Prostate gland (tissue), 2 donors: ENCODE data around the gene MITF. TPM values are rescaled to one million over a fixed set of nuclear protein-coding genes. Genes with fewer than 3 reads are reported as not detected.
A peak's percentile ranks its signal among the peaks of the same experiment; 100 is the strongest.

Experiments used
- DNase-seq: peaks from one replicate; pipeline ENCODE4 v3.0.0-alpha.2; 2019; ENCODE audit warnings: low spot score
- H3K27ac ChIP-seq, 2 donors: fragments of 200-600 bp; sonication (generic); 2 replicates each; pipeline ENCODE4 v1.5.1; 2017 to 2019
- H3K27me3 ChIP-seq: fragments of 200-600 bp; sonication (generic); replicated peaks from 2 replicates; pipeline ENCODE4 v1.5.1; 2019; ENCODE audit not compliant: insufficient read depth
- H3K36me3 ChIP-seq, 2 donors: fragments of 200-600 bp; sonication (generic); 1 replicate in 1 of 2; 2 replicates in 1 of 2; pipeline versions ENCODE4 v1.5.1 to v1.8.1; 2017 to 2019
- H3K4me1 ChIP-seq: fragments of 200-600 bp; sonication (generic); replicated peaks from 2 replicates; pipeline ENCODE4 v1.5.1; 2019
- H3K4me3 ChIP-seq, 2 donors: fragments of 200-600 bp; sonication (generic); 2 replicates each; pipeline ENCODE4 v1.5.1; 2017 to 2019
- H3K9me3 ChIP-seq: fragments of 200-600 bp; sonication (generic); 2 replicates; pipeline ENCODE4 v1.5.1; 2017
- POLR2A ChIP-seq: fragments of 450-650 bp; IDR thresholded peaks from one replicate; pipeline ENCODE4 v1.6.1; 2016; ENCODE audit warnings: antibody characterized with exemption, mild to moderate bottlenecking
- POLR2AphosphoS5 ChIP-seq: sonication (generic); formaldehyde crosslinking; IDR thresholded peaks from one replicate; pipeline ENCODE4 v1.6.1; 2017; ENCODE audit warnings: antibody characterized with exemption
- WGBS: methylation state at CpG from one replicate; pipeline ENCODE4 v1.1.5; 2018; 5-methylcytosine and 5-hydroxymethylcytosine counted together
- intact Hi-C: fragments of 100-400 bp; cut with DNase I; formaldehyde crosslinking; loops from one replicate; pipeline ENCODE4 v1.14.2; 2022
- total RNA-seq, 2 donors: library from RNA; depleted of rRNA; stranded (reverse); fragments of >200 nt; gene quantifications; one replicate each; pipeline ENCODE4 v1.1.0, GENCODE V29; 2016
- TF ChIP-seq, protein P1 (sequence below), 4 experiments: fragments of 200-600 bp in 2 of 4; fragments of 450-650 bp in 2 of 4; sonication (generic) in 2 of 4; IDR thresholded peaks; 1 replicate in 3 of 4; 2 replicates in 1 of 4; pipeline ENCODE4 v1.5.1; 2016 to 2019; ENCODE audit warnings: antibody characterized with exemption in 4 of 4, mild to moderate bottlenecking in 2 of 4, moderate library complexity in 2 of 4

MITF gene, protein sequence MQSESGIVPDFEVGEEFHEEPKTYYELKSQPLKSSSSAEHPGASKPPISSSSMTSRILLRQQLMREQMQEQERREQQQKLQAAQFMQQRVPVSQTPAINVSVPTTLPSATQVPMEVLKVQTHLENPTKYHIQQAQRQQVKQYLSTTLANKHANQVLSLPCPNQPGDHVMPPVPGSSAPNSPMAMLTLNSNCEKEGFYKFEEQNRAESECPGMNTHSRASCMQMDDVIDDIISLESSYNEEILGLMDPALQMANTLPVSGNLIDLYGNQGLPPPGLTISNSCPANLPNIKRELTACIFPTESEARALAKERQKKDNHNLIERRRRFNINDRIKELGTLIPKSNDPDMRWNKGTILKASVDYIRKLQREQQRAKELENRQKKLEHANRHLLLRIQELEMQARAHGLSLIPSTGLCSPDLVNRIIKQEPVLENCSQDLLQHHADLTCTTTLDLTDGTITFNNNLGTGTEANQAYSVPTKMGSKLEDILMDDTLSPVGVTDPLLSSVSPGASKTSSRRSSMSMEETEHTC
- total RNA-seq, result 10 to 100 TPM in 1 of 2 donors, 1 to 10 TPM in 1; 7.7 to 17.6 TPM

- under 1% methylated on average over 58 of the region's 81 CpGs for WGBS
- TF ChIP-seq POLR2A (peak; percentile 64), POLR2AphosphoS5 (peak; percentile 63)
- TF ChIP-seq, protein P1, sequence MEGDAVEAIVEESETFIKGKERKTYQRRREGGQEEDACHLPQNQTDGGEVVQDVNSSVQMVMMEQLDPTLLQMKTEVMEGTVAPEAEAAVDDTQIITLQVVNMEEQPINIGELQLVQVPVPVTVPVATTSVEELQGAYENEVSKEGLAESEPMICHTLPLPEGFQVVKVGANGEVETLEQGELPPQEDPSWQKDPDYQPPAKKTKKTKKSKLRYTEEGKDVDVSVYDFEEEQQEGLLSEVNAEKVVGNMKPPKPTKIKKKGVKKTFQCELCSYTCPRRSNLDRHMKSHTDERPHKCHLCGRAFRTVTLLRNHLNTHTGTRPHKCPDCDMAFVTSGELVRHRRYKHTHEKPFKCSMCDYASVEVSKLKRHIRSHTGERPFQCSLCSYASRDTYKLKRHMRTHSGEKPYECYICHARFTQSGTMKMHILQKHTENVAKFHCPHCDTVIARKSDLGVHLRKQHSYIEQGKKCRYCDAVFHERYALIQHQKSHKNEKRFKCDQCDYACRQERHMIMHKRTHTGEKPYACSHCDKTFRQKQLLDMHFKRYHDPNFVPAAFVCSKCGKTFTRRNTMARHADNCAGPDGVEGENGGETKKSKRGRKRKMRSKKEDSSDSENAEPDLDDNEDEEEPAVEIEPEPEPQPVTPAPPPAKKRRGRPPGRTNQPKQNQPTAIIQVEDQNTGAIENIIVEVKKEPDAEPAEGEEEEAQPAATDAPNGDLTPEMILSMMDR (IDR thresholded peaks at IDR 0.05), result no peak
- Histone ChIP-seq H3K4me3 (peak within 1 kb of the TSS; percentile 78 to 81), H3K27me3 (no peaks in the 10 kb centered on the region), H3K36me3 (no peaks in the 10 kb centered on the region), H3K27ac (peak within 1 kb of the TSS; percentile 78 to 81), H3K9me3 (no peaks in the 10 kb centered on the region), H3K4me1 (no peaks in the 10 kb centered on the region)
- intact Hi-C loops, result loop anchor here (5.0 kb wide), 2 partner anchors 43 to 47 kb away; no protein-coding TSS in a partner anchor
- peak; percentile 92 for DNase-seq
These were observed at the start of gene MITF for GRCh38 chr3:69739204-69740102. MITF (plus strand) TSS chr3:69739464; CDS start chr3:69739598, 134 bp downstream.

GRCh38 chr3:69691860-69692259 lies 47.4 kb upstream of the MITF start:
- no peak for DNase-seq
- Histone ChIP-seq H3K36me3 (no peaks in the 10 kb centered on the region), H3K27ac (no peak overlapping the region), H3K9me3 (no peaks in the 10 kb centered on the region), H3K27me3 (no peaks in the 10 kb centered on the region), H3K4me3 (no peak overlapping the region), H3K4me1 (no peaks in the 10 kb centered on the region)
- intact Hi-C loops, result loop anchor here (2.0 to 5.0 kb wide), 4 partner anchors 45 to 255 kb away; partner anchors contain the start of gene MITF
- TF ChIP-seq, protein P1 (IDR thresholded peaks at IDR 0.05), result no peak
- no peak for TF ChIP-seq POLR2AphosphoS5
- no peak for TF ChIP-seq POLR2A
- WGBS, result 87% methylated on average over 4 of the region's 4 CpGs

GRCh38 chr3:69692761-69693160 lies 46.5 kb upstream of the MITF start:
- WGBS, result 91% methylated on average over 2 of the region's 2 CpGs
- TF ChIP-seq POLR2AphosphoS5 (no peak), POLR2A (no peak)
- TF ChIP-seq, protein P1 (IDR thresholded peaks at IDR 0.05), result no peak

DNA sequence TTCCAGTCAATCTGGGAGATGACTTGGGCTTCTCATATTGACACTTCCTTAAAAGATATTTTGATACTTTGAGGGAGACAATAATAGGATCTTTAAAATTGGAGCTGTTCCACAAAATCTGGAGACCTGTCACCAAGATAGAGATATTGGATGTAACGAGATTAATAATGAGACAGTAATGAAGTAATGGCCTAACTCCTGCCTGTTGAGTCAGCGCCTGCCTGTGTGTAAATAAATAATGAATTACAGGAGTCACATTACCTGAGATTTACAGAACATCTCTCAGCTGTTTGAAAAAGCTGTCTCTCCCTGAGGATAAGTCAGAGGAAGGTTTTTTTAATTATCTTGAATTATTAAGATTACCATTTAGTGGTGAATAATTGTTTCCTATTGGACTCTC lies 43.8 kb upstream of the MITF start:
- DNase-seq, result no peak
- no peaks in the 10 kb centered on the region for H3K9me3 ChIP-seq
- no peaks in the 10 kb centered on the region for H3K36me3 ChIP-seq
- intact Hi-C loops, result no loop called here
- H3K4me1 ChIP-seq, result no peaks in the 10 kb centered on the region
- H3K27me3 ChIP-seq, result no peaks in the 10 kb centered on the region
- H3K4me3 ChIP-seq, result no peak overlapping the region
- 53% methylated on average over 2 of the region's 2 CpGs for WGBS
- H3K27ac ChIP-seq, result no peak overlapping the region
- TF ChIP-seq POLR2AphosphoS5 (no peak), POLR2A (no peak)

More at GRCh38 chr3:69692761-69693160, 46.5 kb upstream of the MITF start:
- no peak overlapping the region for H3K27ac ChIP-seq
- H3K36me3 ChIP-seq, result no peaks in the 10 kb centered on the region
- intact Hi-C loops, result loop anchor here (2.0 to 5.0 kb wide), 3 partner anchors 45 to 254 kb away; partner anchors contain the start of gene MITF
- no peak overlapping the region for H3K4me3 ChIP-seq
- H3K9me3 ChIP-seq, result no peaks in the 10 kb centered on the region
- no peaks in the 10 kb centered on the region for H3K4me1 ChIP-seq
- DNase-seq, result no peak
- no peaks in the 10 kb centered on the region for H3K27me3 ChIP-seq

- H3K9me3 ChIP-seq, result no peaks in the 10 kb centered on the region
- intact Hi-C loops, result no loop called here
- H3K4me1 ChIP-seq, result no peaks in the 10 kb centered on the region
- H3K27me3 ChIP-seq, result no peaks in the 10 kb centered on the region
- no peak overlapping the region for H3K27ac ChIP-seq
- no peaks in the 10 kb centered on the region for H3K36me3 ChIP-seq
- H3K4me3 ChIP-seq, result no peak overlapping the region
- 44% methylated on average over 4 of the region's 4 CpGs for WGBS
- TF ChIP-seq, protein P1 (IDR thresholded peaks at IDR 0.05), result no peak
- TF ChIP-seq POLR2AphosphoS5 (no peak), POLR2A (no peak)
- no peak for DNase-seq
These were observed 43.3 kb upstream of the MITF start for GRCh38 chr3:69695933-69696332.
